HCT116 (cell line): ENCODE results near the gene SRRM1. TPM values are rescaled to one million over a fixed set of nuclear protein-coding genes. Genes with fewer than 3 reads are reported as not detected.

Experiments
- ATAC-seq: fragments of 200-7000 bp; cut with Tn5 transposase; 2 replicates; pipeline ENCODE4 v1.9.1; 2020; ENCODE audit warnings: mild to moderate bottlenecking, moderate library complexity
- BruUV-seq: library from RNA; stranded (reverse); fragments of 400-500 nt; replicated peaks from 2 replicates; lab custom pipeline; 2021; lab: Mats Ljungman, UMichigan
- CTCF ChIA-PET: fragments of 300-600 bp; sonication (Branson Sonifier 250); formaldehyde crosslinking; loops from one replicate; lab custom pipeline; 2021; ENCODE audit warnings: antibody characterized with exemption; lab: Charles Lee
- POLR2A ChIA-PET: fragments of 300-600, 350-600 bp; sonication (Branson Sonifier 250); formaldehyde crosslinking; loops from one replicate; lab custom pipeline; 2021; ENCODE audit warnings: antibody characterized with exemption; lab: Charles Lee
- RAD21 ChIA-PET, 2 experiments: fragments of 300-600 bp; sonication (Branson Sonifier 250); formaldehyde crosslinking; loops; one replicate each; lab custom pipeline; 2023; ENCODE audit warnings: low total read pairs in 2 of 2; ENCODE audit not compliant: uncharacterized antibody in 2 of 2, unreplicated experiment in 2 of 2, low non-redundant PET in 1 of 2; lab: Charles Lee
- DNase-seq: peaks from one replicate; pipeline ENCODE4 v3.0.0-alpha.2; 2010; ENCODE audit warnings: low read depth, low spot score
- H2AFZ ChIP-seq: fragments of 200-600 bp; shearing (Covaris generic), sonication (generic); 2 replicates; pipeline ENCODE4 v1.6.1; 2017; ENCODE audit warnings: low read depth, mixed run types, mixed read lengths, antibody characterized with exemption, low read length; ENCODE audit not compliant: poor library complexity, severe bottlenecking
- H3K27ac ChIP-seq: 2 replicates; pipeline ENCODE4 v1.5.1; 2012; ENCODE audit warnings: low read depth, low read length
- H3K27me3 ChIP-seq: fragments of 200-600 bp; sonication (generic); 2 replicates; pipeline ENCODE4 v1.6.1; 2016; ENCODE audit warnings: mixed run types, low read length, mixed read lengths; ENCODE audit not compliant: insufficient read depth
- H3K36me3 ChIP-seq, 2 experiments: fragments of 200-500 bp in 1 of 2; fragments of 200-600 bp in 1 of 2; sonication (Bioruptor generic) in 1 of 2; sonication (generic) in 1 of 2; 2 replicates each; pipeline versions ENCODE4 v1.5.1 to v1.6.1; 2014 to 2016; ENCODE audit warnings: low read length in 2 of 2, inconsistent platforms in 1 of 2, mixed read lengths in 1 of 2, mixed run types in 1 of 2; ENCODE audit not compliant: insufficient read depth in 2 of 2, control insufficient read depth in 1 of 2
- H3K4me1 ChIP-seq, 2 experiments: fragments of 200-600 bp in 1 of 2; sonication (generic) in 1 of 2; 2 replicates each; pipeline versions ENCODE4 v1.5.1 to v1.6.1; 2012 to 2017; ENCODE audit warnings: low read length in 2 of 2, inconsistent platforms in 1 of 2, mild to moderate bottlenecking in 1 of 2, mixed read lengths in 1 of 2, mixed run types in 1 of 2, moderate library complexity in 1 of 2; ENCODE audit not compliant: insufficient read depth in 2 of 2, control insufficient read depth in 1 of 2
- H3K4me2 ChIP-seq: fragments of 200-600 bp; sonication (generic); 2 replicates; pipeline ENCODE4 v1.6.1; 2017; ENCODE audit warnings: mixed run types, low read length, mixed read lengths
- H3K4me3 ChIP-seq, 2 experiments: fragments of 200-600 bp in 1 of 2; sonication (generic) in 1 of 2; replicated peaks in 1 of 2; 2 replicates each; pipeline ENCODE4 v1.5.1; 2011 to 2016; ENCODE audit warnings: low read length in 2 of 2, control low read depth in 1 of 2, low read depth in 1 of 2, mild to moderate bottlenecking in 1 of 2, mixed read lengths in 1 of 2, mixed run types in 1 of 2
- H3K79me2 ChIP-seq: fragments of 200-600 bp; sonication (generic); 2 replicates; pipeline ENCODE4 v1.6.1; 2017; ENCODE audit warnings: mild to moderate bottlenecking, mixed run types, low read length, moderate library complexity, mixed read lengths; ENCODE audit not compliant: insufficient read depth
- H3K9ac ChIP-seq: fragments of 200-600 bp; sonication (generic); 2 replicates; pipeline ENCODE4 v1.6.1; 2016; ENCODE audit warnings: low read length, mixed read lengths
- H3K9me2 ChIP-seq: fragments of 200-600 bp; sonication (generic), shearing (Covaris generic); 2 replicates; pipeline ENCODE4 v1.6.1; 2017; ENCODE audit warnings: mixed run types, mild to moderate bottlenecking, moderate library complexity; ENCODE audit not compliant: insufficient read depth
- H3K9me3 ChIP-seq, 2 experiments: fragments of 200-500 bp in 1 of 2; fragments of 200-600 bp in 1 of 2; sonication (Bioruptor generic) in 1 of 2; sonication (generic) in 1 of 2; 2 replicates each; pipeline ENCODE4 v1.6.1; 2014 to 2017; ENCODE audit warnings: low read length in 2 of 2, mixed read lengths in 2 of 2, inconsistent platforms in 1 of 2, low read depth in 1 of 2, mild to moderate bottlenecking in 1 of 2, mixed run types in 1 of 2, moderate library complexity in 1 of 2; ENCODE audit not compliant: control insufficient read depth in 1 of 2, insufficient read depth in 1 of 2
- H4K20me1 ChIP-seq: fragments of 200-600 bp; sonication (generic), shearing (Covaris generic); 2 replicates; pipeline ENCODE4 v1.6.1; 2017; ENCODE audit warnings: mixed run types, mild to moderate bottlenecking, moderate library complexity; ENCODE audit not compliant: insufficient read depth
- ATF3 ChIP-seq: IDR thresholded peaks from 2 replicates; pipeline ENCODE4 v1.6.1; 2012
- CBX3 ChIP-seq: IDR thresholded peaks from 2 replicates; pipeline ENCODE4 v1.6.1; 2012; ENCODE audit warnings: low read depth
- CTCF ChIP-seq, 3 experiments: fragments of 200-600 bp in 1 of 3; sonication (generic) in 1 of 3; IDR thresholded peaks in 2 of 3; conservative IDR thresholded peaks in 1 of 3; 2 replicates each; pipeline ENCODE4 v1.5.1; 2012 to 2017; ENCODE audit warnings: low read depth in 2 of 3, low read length in 2 of 3, antibody characterized with exemption in 1 of 3, borderline replicate concordance in 1 of 3, control low read depth in 1 of 3, mild to moderate bottlenecking in 1 of 3, mixed read lengths in 1 of 3, mixed run types in 1 of 3, moderate library complexity in 1 of 3; ENCODE audit not compliant: insufficient read depth in 1 of 3
- EZH2 ChIP-seq: fragments of 200-600 bp; sonication (generic); IDR thresholded peaks from 2 replicates; pipeline ENCODE4 v1.6.1; 2017; ENCODE audit warnings: antibody characterized with exemption, mixed run types
- SIN3A ChIP-seq: IDR thresholded peaks from 2 replicates; pipeline ENCODE4 v1.6.1; 2012; ENCODE audit warnings: low read depth
- YY1 ChIP-seq: IDR thresholded peaks from 2 replicates; pipeline ENCODE4 v1.6.1; 2011; ENCODE audit warnings: low read length, low read depth, moderate library complexity, mild to moderate bottlenecking; ENCODE audit not compliant: insufficient replicate concordance; ENCODE audit errors: extremely low read depth
- ZFX ChIP-seq: fragments of 450-650 bp; IDR thresholded peaks from 2 replicates; pipeline ENCODE4 v1.6.1; 2017
- intact Hi-C: fragments of 100-400 bp; cut with micrococcal nuclease; formaldehyde crosslinking; loops from 2 replicates; pipeline ENCODE4 v1.10.0; 2022
- total RNA-seq: library from RNA; stranded (reverse); gene quantifications from one replicate; pipeline ENCODE4 v1.2.1, GENCODE V29; 2021; ENCODE audit not compliant: unreplicated experiment

The SRRM1 gene
- total RNA-seq, 1 experiment from 2014 or later: 184 TPM

- Histone ChIP-seq H3K9me2 (no peaks in the 10 kb centered on the region), H2AFZ (no peak overlapping the region), H3K27me3 (no peaks in the 10 kb centered on the region), H3K9ac (no peak overlapping the region), H4K20me1 (no peaks in the 10 kb centered on the region), H3K79me2 (no peaks in the 10 kb centered on the region), H3K4me2 (no peak overlapping the region), H3K27ac (no peak overlapping the region), H3K4me1 (no peaks in the 10 kb centered on the region), H3K9me3 (no peaks in the 10 kb centered on the region), H3K4me3 (no peak overlapping the region), H3K36me3 (no peaks in the 10 kb centered on the region)
- CTCF ChIA-PET: interaction anchor here (1.0 to 1.1 kb wide), 2 partner anchors 135 kb away, joined by 3 read pairs; no protein-coding TSS in a partner anchor
- RAD21 ChIA-PET: no interaction called here
- BruUV-seq: no TSS peak
- intact Hi-C loops: no loop called here
- ATAC-seq (no peak), DNase-seq (no peak)
- POLR2A ChIA-PET: no interaction called here
- TF ChIP-seq YY1 (no peak), EZH2 (no peak), ZFX (no peak), CBX3 (no peak), CTCF (IDR thresholded peaks at IDR 0.05 in 2 of 3, conservative IDR thresholded peaks at IDR 0.05 in 1 of 3; ENCODE audit: borderline replicate concordance in 1 of 3, insufficient read depth in 1 of 3, low read depth in 2 of 3, low read length in 2 of 3) (no peak), ATF3 (no peak), SIN3A (no peak)
Observed at GRCh38 chr1:24695202-24695974, 52.3 kb downstream of the SRRM1 start.
